Measurements from ENCODE around the gene SOX8. TPM values are rescaled to one million over a fixed set of nuclear protein-coding genes. Genes with fewer than 3 reads are reported as not detected.

SOX8 gene
- total RNA-seq, 4 donors from 2014 or later = under 0.01 to 6.4 (median 1.1) TPM; not detected in 1

DNA sequence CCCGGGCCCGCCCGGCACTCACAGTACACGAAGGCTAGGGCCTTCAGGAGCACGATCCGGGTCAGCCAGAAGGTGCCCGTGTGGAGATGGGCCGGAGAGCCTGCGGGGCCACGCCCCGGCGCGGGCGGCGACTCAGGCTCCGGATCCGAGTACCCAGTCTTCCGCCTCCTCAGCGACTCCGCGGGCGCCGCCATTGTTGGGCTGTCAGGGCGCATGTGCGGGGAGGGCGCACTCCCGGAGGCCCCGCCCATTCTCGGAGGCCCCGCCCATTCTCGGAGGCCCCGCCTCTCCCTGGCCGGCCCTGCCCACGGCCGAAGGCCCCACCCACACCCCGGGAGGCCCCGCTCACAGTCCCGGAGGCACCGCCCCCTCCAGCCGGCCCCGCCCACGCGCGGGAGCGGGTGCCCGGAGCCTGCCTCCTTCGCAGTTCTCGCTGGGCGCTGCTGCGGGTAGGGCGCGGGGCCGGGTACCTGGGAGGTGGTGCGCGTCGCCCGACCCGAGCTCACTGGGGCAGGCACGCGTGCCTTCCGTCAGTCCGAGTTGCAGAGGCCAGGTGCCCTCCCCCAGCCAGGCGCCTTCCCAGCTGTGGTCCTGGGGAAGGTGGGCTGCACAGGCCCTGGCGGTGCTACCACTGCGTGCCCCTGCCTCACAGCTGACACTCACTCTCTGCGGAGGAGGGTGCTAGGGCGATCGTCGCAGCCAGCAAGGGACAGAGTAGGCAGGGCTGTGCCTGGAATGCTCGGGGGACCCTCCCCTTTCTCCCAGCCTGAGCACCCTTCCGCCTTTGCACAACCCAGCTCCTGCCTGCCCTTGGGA, 10.6 kb upstream of the SOX8 start, which contains the start of gene LMF1:
Gene LMF1 (minus strand): TSS at position 219 of the 816 bp plus-strand sequence. CDS start 4 bp downstream, at position 215.
- Histone ChIP-seq H3K27ac (peak within 1 kb of the TSS; percentile 22 to 52), H3K4me1 (peaks cover 0 to 6% of the 10 kb centered on the region in 2 donors), H3K27me3 (no peaks in the 10 kb centered on the region), H3K9me3 (no peaks in the 10 kb centered on the region), H3K36me3 (no peaks in the 10 kb centered on the region), H3K4me3 (peak within 1 kb of the TSS; percentile 84 to 88)
- TF ChIP-seq, protein P1, sequence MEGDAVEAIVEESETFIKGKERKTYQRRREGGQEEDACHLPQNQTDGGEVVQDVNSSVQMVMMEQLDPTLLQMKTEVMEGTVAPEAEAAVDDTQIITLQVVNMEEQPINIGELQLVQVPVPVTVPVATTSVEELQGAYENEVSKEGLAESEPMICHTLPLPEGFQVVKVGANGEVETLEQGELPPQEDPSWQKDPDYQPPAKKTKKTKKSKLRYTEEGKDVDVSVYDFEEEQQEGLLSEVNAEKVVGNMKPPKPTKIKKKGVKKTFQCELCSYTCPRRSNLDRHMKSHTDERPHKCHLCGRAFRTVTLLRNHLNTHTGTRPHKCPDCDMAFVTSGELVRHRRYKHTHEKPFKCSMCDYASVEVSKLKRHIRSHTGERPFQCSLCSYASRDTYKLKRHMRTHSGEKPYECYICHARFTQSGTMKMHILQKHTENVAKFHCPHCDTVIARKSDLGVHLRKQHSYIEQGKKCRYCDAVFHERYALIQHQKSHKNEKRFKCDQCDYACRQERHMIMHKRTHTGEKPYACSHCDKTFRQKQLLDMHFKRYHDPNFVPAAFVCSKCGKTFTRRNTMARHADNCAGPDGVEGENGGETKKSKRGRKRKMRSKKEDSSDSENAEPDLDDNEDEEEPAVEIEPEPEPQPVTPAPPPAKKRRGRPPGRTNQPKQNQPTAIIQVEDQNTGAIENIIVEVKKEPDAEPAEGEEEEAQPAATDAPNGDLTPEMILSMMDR (IDR thresholded peaks at IDR 0.05) = no peak
- TF ChIP-seq POLR2A (IDR thresholded peaks at IDR 0.05) = peak in 1 of 2 donors; percentile 58
- intact Hi-C loops (cut with DNase I; ENCODE audit: low total_unique reads) = no loop called here
- peak; percentile 87 to 94 for DNase-seq

DNA sequence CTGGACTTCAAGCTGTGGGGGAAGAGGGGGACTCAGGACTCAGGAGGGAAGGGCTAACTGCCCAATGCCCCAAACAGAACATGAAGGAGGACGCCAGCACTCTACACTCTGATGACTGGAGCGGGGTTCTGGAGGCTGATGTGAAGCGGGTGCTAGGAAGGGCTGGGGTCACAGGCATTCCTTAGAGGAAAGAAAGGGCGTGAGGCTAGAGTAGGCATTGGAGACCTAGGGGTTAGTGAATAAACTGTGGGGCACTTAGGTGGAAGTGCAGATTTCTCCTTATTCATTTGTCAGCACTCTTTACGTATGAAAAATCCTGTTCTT, 10.0 kb upstream of the SOX8 start:
- Histone ChIP-seq H3K27ac (no peak overlapping the region), H3K36me3 (no peaks in the 10 kb centered on the region), H3K4me3 (no peak overlapping the region), H3K4me1 (peaks cover 0 to 6% of the 10 kb centered on the region in 2 donors), H3K9me3 (no peaks in the 10 kb centered on the region), H3K27me3 (no peaks in the 10 kb centered on the region)
- DNase-seq = no peak
- intact Hi-C loops (cut with DNase I; ENCODE audit: low total_unique reads) = no loop called here
- TF ChIP-seq POLR2A (IDR thresholded peaks at IDR 0.05) = no peak
- TF ChIP-seq, protein P1 (IDR thresholded peaks at IDR 0.05) = no peak

DNA sequence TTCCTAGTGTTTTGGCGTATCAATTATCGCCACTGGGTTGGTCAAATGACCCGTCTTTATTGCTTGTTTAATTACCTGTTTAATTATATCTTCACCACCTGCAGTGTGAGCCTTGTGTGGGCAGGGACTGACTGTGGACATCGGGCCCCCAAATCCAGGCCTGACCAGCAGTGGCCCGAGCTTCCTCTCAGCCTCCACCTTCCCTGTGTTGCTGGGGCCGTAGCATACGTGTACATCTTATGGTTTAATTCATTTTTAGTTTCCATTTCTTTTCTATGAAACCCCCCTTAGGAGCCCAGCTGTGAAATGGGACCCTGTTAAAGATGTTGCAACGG, 9.6 kb upstream of the SOX8 start:
- Histone ChIP-seq H3K27ac (no peak overlapping the region), H3K27me3 (no peaks in the 10 kb centered on the region), H3K36me3 (no peaks in the 10 kb centered on the region), H3K4me3 (no peak overlapping the region), H3K4me1 (peaks cover 0 to 6% of the 10 kb centered on the region in 2 donors), H3K9me3 (no peaks in the 10 kb centered on the region)
- no peak for DNase-seq
- intact Hi-C loops (cut with DNase I; ENCODE audit: low total_unique reads) = no loop called here
- no peak for TF ChIP-seq POLR2A (IDR thresholded peaks at IDR 0.05)
- TF ChIP-seq, protein P1 (IDR thresholded peaks at IDR 0.05) = no peak

DNA sequence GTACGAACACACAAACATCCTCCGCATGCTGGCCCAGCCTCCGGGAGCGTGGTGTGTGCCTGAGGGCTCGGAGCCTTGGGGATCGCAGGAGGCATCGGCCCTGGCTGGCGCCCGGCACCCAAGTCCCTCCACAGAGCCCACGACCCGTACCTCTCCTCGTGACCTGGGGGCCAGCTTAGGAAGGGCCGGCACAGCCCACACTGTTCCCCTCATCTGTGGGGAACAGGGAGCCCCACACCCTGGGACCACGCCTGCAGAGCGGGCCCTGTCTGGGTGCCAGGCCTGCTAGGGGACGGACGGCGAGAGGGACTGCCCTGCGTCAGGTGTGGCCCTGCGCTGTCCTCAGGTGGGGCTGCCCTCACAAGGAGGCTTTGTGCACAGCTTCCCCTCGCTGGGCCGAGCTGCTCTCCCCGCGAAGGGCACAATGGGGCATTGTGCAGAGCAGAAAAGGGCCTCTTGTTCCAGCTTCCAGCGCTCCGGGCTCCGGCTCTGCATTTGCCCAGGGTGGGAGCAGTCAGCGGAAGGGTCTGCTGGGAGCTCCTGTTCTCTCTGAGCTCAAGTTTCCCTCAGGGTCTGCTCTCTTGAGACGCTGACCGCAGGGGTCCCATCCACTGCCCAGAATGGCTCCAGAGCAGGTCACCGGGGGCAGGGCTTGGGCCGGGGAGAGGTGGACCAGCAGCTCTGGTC, 9.1 kb upstream of the SOX8 start:
- Histone ChIP-seq H3K9me3 (no peaks in the 10 kb centered on the region), H3K4me3 (no peak overlapping the region), H3K27me3 (no peaks in the 10 kb centered on the region), H3K36me3 (no peaks in the 10 kb centered on the region), H3K4me1 (peaks cover 0 to 6% of the 10 kb centered on the region in 2 donors), H3K27ac (no peak overlapping the region)
- intact Hi-C loops (cut with DNase I; ENCODE audit: low total_unique reads) = no loop called here
- no peak for TF ChIP-seq POLR2A (IDR thresholded peaks at IDR 0.05)
- TF ChIP-seq, protein P1 (IDR thresholded peaks at IDR 0.05) = no peak
- DNase-seq = no peak

DNA sequence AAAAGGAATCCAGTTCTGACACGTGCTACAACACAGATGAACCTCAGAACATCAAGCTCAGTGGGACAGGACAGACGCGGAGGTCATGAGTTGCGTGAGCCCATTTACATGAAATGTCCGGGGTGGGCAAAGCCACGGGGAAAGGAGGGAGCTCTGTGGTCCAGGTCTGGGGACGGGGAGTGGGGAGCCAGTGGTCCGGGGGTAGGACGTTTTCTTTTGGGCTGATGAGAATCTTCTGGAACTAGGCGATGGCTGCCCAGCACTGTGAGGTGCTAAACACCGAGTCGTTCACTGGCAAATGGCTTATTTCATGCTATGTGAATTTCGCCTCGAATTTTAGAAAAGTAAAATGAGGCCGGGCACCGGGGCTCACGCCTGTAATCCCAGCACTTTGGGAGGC, 8.2 kb upstream of the SOX8 start:
- Histone ChIP-seq H3K27me3 (no peaks in the 10 kb centered on the region), H3K9me3 (no peaks in the 10 kb centered on the region), H3K4me3 (no peak overlapping the region), H3K27ac (no peak overlapping the region), H3K36me3 (no peaks in the 10 kb centered on the region), H3K4me1 (peaks cover 0 to 6% of the 10 kb centered on the region in 2 donors)
- intact Hi-C loops (cut with DNase I; ENCODE audit: low total_unique reads) = no loop called here
- TF ChIP-seq, protein P1 (IDR thresholded peaks at IDR 0.05) = no peak
- TF ChIP-seq POLR2A (IDR thresholded peaks at IDR 0.05) = no peak
- no peak for DNase-seq
